Suprapubic skin (tissue), 3 donors: ENCODE measurements around the gene MYOC.

Experiments
- CTCF ChIP-seq, 2 donors: fragments of 200-600 bp in 1 of 2; fragments of 450-650 bp in 1 of 2; sonication (generic) in 1 of 2; IDR thresholded peaks; one replicate each; pipeline ENCODE4 v1.5.1; 2016 to 2019; ENCODE audit warnings: antibody characterized with exemption in 2 of 2, mild to moderate bottlenecking in 1 of 2, moderate library complexity in 1 of 2
- POLR2AphosphoS5 ChIP-seq, 3 donors: sonication (generic); formaldehyde crosslinking; IDR thresholded peaks; one replicate each; pipeline ENCODE4 v1.6.1; 2017; ENCODE audit warnings: antibody characterized with exemption in 3 of 3

DNA sequence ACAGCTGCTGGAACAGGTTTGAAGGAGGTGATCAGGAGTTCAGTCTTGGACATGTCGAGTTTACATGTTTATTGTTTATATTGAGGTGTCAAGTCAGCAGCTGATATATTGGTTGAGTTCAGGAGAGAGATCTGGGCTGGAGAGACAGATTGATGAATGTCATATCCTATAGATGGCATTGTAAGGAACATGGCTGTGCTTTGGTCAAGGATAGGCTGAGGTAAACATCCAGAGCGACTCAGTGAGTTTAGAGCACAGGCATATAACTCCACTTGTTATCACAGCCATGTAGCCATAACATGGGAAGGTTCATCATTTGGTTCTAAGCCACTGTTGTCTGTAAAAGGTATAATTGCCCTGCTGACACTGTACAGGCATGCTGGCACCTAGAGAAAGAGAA lies 35.9 kb downstream of the MYOC start:
- no peak for TF ChIP-seq POLR2AphosphoS5 (IDR thresholded peaks at IDR 0.05)
- TF ChIP-seq CTCF (IDR thresholded peaks at IDR 0.05), result no peak
